Activated B cell treated with CpG ODN at 0.5 μM for 24 hours (primary cell): ENCODE results near the gene TMEM147. TPM values are rescaled to one million over a fixed set of nuclear protein-coding genes. Genes with fewer than 3 reads are reported as not detected.

ENCODE experiments used
- ATAC-seq: fragments of 200-7000 bp; cut with Tn5 transposase; one replicate; pipeline ENCODE4 v1.10.0; 2021; ENCODE audit warnings: low read depth, mild to moderate bottlenecking, moderate library complexity
- CTCF ChIA-PET: fragments of 350-600 bp; sonication (Branson Sonifier 250); formaldehyde crosslinking; loops from one replicate; lab custom pipeline; 2021; ENCODE audit warnings: antibody characterized with exemption; lab: Charles Lee
- POLR2A ChIA-PET: fragments of 350-600 bp; sonication (Branson Sonifier 250); formaldehyde crosslinking; loops from one replicate; lab custom pipeline; 2021; ENCODE audit warnings: antibody characterized with exemption; lab: Charles Lee
- DNase-seq: peaks from one replicate; pipeline ENCODE4 v3.0.0; 2022
- H3K27ac Mint-ChIP-seq: one replicate; pipeline ENCODE4 v1.8.0; 2020; ENCODE audit warnings: mixed read lengths
- H3K27me3 Mint-ChIP-seq: one replicate; pipeline ENCODE4 v1.8.0; 2021; ENCODE audit warnings: mixed read lengths
- H3K36me3 Mint-ChIP-seq: one replicate; pipeline ENCODE4 v1.8.0; 2021; ENCODE audit warnings: low read depth, mixed read lengths
- H3K4me1 Mint-ChIP-seq: one replicate; pipeline ENCODE4 v1.8.0; 2021; ENCODE audit warnings: mixed read lengths
- H3K4me3 Mint-ChIP-seq: one replicate; pipeline ENCODE4 v1.8.0; 2020; ENCODE audit warnings: mild to moderate bottlenecking, mixed read lengths
- H3K9me3 Mint-ChIP-seq: one replicate; pipeline ENCODE4 v1.8.0; 2020; ENCODE audit warnings: mixed read lengths
- intact Hi-C: fragments of 100-400 bp; cut with micrococcal nuclease; formaldehyde crosslinking; loops from one replicate; pipeline ENCODE4 v1.15.1; 2024
- total RNA-seq: library from RNA; stranded (reverse); gene quantifications from 2 replicates; pipeline ENCODE4 v1.2.3, GENCODE V29; 2022
- TF ChIP-seq, protein P1 (sequence below): fragments of 200-600 bp; IDR thresholded peaks from one replicate; pipeline ENCODE4 v1.8.0; 2022; ENCODE audit warnings: antibody characterized with exemption, mild to moderate bottlenecking

Gene TMEM147
- total RNA-seq, 1 donor from 2014 or later: 46.9 TPM

- ATAC-seq: no peak
- no peaks in the 10 kb centered on the region for H3K9me3 Mint-ChIP-seq
- H3K4me3 Mint-ChIP-seq: no peak overlapping the region
- no peak overlapping the region for H3K27ac Mint-ChIP-seq
- H3K36me3 Mint-ChIP-seq: peaks cover 4% of the 10 kb centered on the region
- intact Hi-C loops: no loop called here
- CTCF ChIA-PET: no interaction called here
- POLR2A ChIA-PET: no interaction called here
- peaks cover 24% of the 10 kb centered on the region for H3K4me1 Mint-ChIP-seq
- no peak for DNase-seq
- peaks cover 38% of the 10 kb centered on the region for H3K27me3 Mint-ChIP-seq
- TF ChIP-seq, protein P1, sequence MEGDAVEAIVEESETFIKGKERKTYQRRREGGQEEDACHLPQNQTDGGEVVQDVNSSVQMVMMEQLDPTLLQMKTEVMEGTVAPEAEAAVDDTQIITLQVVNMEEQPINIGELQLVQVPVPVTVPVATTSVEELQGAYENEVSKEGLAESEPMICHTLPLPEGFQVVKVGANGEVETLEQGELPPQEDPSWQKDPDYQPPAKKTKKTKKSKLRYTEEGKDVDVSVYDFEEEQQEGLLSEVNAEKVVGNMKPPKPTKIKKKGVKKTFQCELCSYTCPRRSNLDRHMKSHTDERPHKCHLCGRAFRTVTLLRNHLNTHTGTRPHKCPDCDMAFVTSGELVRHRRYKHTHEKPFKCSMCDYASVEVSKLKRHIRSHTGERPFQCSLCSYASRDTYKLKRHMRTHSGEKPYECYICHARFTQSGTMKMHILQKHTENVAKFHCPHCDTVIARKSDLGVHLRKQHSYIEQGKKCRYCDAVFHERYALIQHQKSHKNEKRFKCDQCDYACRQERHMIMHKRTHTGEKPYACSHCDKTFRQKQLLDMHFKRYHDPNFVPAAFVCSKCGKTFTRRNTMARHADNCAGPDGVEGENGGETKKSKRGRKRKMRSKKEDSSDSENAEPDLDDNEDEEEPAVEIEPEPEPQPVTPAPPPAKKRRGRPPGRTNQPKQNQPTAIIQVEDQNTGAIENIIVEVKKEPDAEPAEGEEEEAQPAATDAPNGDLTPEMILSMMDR: no peak
Observed at GRCh38 chr19:35555301-35556005, 10.0 kb downstream of the TMEM147 start.

GRCh38 chr19:35556025-35556590 is 10.7 kb downstream of the TMEM147 start:
- H3K4me3 Mint-ChIP-seq: no peak overlapping the region
- no peaks in the 10 kb centered on the region for H3K36me3 Mint-ChIP-seq
- no peak for DNase-seq
- no peak overlapping the region for H3K27ac Mint-ChIP-seq
- peaks cover 24% of the 10 kb centered on the region for H3K4me1 Mint-ChIP-seq
- intact Hi-C loops: no loop called here
- TF ChIP-seq, protein P1: no peak
- CTCF ChIA-PET: interaction anchor here (0.9 kb wide), 1 partner anchor 8 kb away, joined by 3 read pairs; no protein-coding TSS in a partner anchor
- H3K9me3 Mint-ChIP-seq: no peaks in the 10 kb centered on the region
- peaks cover 40% of the 10 kb centered on the region for H3K27me3 Mint-ChIP-seq
- no peak for ATAC-seq
- POLR2A ChIA-PET: no interaction called here

DNA sequence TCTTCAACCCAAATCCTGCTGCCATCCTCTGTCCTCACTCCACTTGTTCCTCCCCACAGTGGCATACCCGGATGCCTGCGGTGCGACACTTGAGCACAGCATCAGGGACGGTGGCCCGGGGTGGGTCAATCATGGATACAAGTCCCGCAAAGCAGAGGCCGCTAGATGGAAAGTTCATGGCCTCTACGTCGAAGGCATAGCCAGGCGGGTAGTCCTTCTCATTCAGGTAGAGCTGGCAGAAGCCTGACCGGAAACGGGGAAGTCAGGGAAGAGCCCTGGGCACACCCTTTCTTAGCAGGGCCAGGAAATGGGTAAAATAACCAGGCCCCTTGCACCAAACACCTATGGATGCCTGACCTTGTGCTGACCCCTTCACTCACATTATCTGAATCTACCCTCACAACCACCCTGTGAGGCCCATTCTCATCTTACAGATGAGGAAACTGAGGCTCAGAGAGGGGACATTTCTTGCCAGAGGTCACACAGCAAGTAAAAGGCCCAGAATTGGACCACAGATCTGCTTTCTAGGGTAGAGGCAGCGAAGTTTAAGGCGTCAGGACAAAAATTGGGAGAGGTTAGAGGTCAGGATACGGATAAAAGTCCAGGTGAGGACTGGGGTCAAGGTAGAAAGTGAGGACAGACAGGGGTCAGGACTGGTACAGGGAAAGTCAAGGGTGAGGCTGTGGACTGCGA is 11.6 kb downstream of the TMEM147 start:
- Mint-ChIP-seq H3K4me3 (peak overlapping the region; percentile 33), H3K4me1 (peaks cover 24% of the 10 kb centered on the region), H3K27ac (no peak overlapping the region), H3K9me3 (no peaks in the 10 kb centered on the region), H3K27me3 (peaks cover 46% of the 10 kb centered on the region), H3K36me3 (no peaks in the 10 kb centered on the region)
- ChIA-PET CTCF (interaction anchor here (0.9 kb wide), 1 partner anchor 9 kb away, joined by 3 read pairs; no protein-coding TSS in a partner anchor), POLR2A (interaction anchor here (0.7 kb wide), 1 partner anchor 131 kb away, joined by 4 read pairs; no protein-coding TSS in a partner anchor)
- intact Hi-C loops: no loop called here
- DNase-seq (no peak), ATAC-seq (no peak)
- TF ChIP-seq, protein P1: no peak

- H3K36me3 Mint-ChIP-seq: no peaks in the 10 kb centered on the region
- intact Hi-C loops: no loop called here
- ChIA-PET POLR2A (interaction anchor here (0.6 to 0.7 kb wide), 2 partner anchors 9 to 130 kb away, joined by 4 to 6 read pairs; no protein-coding TSS in a partner anchor), CTCF (interaction anchor here (0.9 kb wide), 1 partner anchor 9 kb away, joined by 3 read pairs; no protein-coding TSS in a partner anchor)
- DNase-seq (peak; percentile 35), ATAC-seq (peak; percentile 49)
- peaks cover 52% of the 10 kb centered on the region for H3K27me3 Mint-ChIP-seq
- TF ChIP-seq, protein P1: no peak
- no peak overlapping the region for H3K27ac Mint-ChIP-seq
- H3K4me3 Mint-ChIP-seq: peak overlapping the region; percentile 69
- peaks cover 24% of the 10 kb centered on the region for H3K4me1 Mint-ChIP-seq
- H3K9me3 Mint-ChIP-seq: no peaks in the 10 kb centered on the region
Observed at GRCh38 chr19:35557539-35558399, 12.3 kb downstream of the TMEM147 start.
